ENCODE results near the gene CD177. TPM values are rescaled to one million over a fixed set of nuclear protein-coding genes. Genes with fewer than 3 reads are reported as not detected.
"Not testable (repeated sequence)": the region's sequence is repeated elsewhere in the genome, so short reads cannot be mapped to it uniquely, and the experiment has no call there.

CD177 gene
- total RNA-seq, 1 donor from 2014 or later, result 3.1 TPM

- ATAC-seq (no peak), DNase-seq (no peak)
- Histone ChIP-seq H3K4me1 (no peaks in the 10 kb centered on the region), H3K9me3 (no peaks in the 10 kb centered on the region), H3K27ac (no peak overlapping the region), H3K36me3 (no peaks in the 10 kb centered on the region), H3K27me3 (no peaks in the 10 kb centered on the region), H3K4me3 (no peak overlapping the region)
- intact Hi-C loops (cut with DNase I), result no loop called here
- TF ChIP-seq, protein P1, sequence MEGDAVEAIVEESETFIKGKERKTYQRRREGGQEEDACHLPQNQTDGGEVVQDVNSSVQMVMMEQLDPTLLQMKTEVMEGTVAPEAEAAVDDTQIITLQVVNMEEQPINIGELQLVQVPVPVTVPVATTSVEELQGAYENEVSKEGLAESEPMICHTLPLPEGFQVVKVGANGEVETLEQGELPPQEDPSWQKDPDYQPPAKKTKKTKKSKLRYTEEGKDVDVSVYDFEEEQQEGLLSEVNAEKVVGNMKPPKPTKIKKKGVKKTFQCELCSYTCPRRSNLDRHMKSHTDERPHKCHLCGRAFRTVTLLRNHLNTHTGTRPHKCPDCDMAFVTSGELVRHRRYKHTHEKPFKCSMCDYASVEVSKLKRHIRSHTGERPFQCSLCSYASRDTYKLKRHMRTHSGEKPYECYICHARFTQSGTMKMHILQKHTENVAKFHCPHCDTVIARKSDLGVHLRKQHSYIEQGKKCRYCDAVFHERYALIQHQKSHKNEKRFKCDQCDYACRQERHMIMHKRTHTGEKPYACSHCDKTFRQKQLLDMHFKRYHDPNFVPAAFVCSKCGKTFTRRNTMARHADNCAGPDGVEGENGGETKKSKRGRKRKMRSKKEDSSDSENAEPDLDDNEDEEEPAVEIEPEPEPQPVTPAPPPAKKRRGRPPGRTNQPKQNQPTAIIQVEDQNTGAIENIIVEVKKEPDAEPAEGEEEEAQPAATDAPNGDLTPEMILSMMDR (IDR thresholded peaks at IDR 0.05), result no peak
Observed at GRCh38 chr19:43329989-43330388, 23.5 kb upstream of the CD177 start.

DNA sequence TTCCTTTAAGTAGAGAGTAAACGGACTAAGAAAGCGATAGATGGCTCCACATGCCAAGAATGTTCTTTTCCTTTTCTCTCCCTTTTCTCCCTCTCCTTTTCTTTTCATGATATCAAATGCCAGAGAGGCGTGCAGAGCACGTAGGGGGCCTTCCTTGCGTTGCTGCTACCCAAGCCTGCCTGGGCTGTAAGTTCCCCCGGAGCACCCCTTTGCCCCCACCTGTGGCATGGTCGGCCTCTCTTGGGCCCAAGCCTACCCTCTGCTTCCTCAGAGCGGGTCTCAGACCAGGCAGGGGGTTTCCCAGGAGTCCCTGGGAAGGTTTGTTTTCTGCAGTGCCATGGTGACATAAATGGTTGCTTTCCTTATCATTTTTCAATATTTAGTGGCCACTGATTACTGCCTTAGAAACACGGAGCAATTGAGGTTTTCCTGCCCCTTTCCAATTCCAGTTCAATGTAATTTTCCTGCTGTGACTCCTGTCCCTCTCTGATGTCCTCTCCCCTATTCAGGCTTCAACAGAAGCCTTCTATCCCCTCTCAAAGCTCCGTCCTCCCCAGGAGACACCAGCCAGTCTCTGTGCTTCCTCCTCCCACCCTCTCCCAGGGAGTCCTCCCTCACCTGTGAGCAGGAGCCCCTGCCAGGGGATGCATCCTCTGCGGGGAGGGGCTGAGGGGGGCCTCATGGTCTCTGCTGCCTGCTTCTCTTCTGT lies 22.6 kb upstream of the CD177 start:
- Histone ChIP-seq H3K27ac (no peak overlapping the region), H3K4me1 (no peaks in the 10 kb centered on the region), H3K27me3 (no peaks in the 10 kb centered on the region), H3K4me3 (no peak overlapping the region), H3K9me3 (no peaks in the 10 kb centered on the region), H3K36me3 (no peaks in the 10 kb centered on the region)
- DNase-seq (no peak), ATAC-seq (no peak)
- TF ChIP-seq, protein P1 (IDR thresholded peaks at IDR 0.05), result no peak
- intact Hi-C loops (cut with DNase I), result no loop called here

DNA sequence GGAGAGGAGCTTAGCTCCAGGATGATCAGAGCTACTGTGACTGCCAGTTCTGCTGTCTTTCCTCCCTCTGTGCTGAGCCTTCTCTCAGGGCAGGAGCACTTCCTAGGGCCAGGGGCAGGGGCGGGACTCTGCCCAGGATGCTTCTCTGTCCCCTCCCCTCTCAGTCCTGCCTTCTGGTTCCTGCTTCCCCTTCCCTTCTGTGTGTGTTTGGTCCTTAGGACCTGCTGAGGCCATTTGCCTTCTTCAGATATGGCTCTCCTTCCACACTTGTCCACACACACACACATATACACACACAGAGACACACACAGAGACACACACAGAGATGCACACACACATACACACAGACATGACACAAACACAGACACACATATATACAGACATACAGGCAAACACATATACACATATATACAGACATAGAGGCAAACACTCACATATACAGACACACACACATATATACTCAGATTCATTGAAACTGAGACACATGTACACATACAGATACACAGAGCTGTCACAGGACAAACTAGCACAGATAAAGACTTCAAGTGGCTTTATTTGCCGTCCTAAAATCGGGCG lies 22.0 kb upstream of the CD177 start:
- no peaks in the 10 kb centered on the region for H3K9me3 ChIP-seq
- no peaks in the 10 kb centered on the region for H3K27me3 ChIP-seq
- H3K27ac ChIP-seq, result no peak overlapping the region
- DNase-seq (no peak), ATAC-seq (no peak)
- no peaks in the 10 kb centered on the region for H3K36me3 ChIP-seq
- TF ChIP-seq, protein P1 (IDR thresholded peaks at IDR 0.05), result no peak
- no peak overlapping the region for H3K4me3 ChIP-seq
- no peaks in the 10 kb centered on the region for H3K4me1 ChIP-seq
- intact Hi-C loops (cut with DNase I), result no loop called here

- TF ChIP-seq, protein P1 (IDR thresholded peaks at IDR 0.05), result no peak
- Histone ChIP-seq H3K4me1 (no peaks in the 10 kb centered on the region), H3K9me3 (no peaks in the 10 kb centered on the region), H3K27me3 (no peaks in the 10 kb centered on the region), H3K4me3 (no peak overlapping the region), H3K36me3 (no peaks in the 10 kb centered on the region), H3K27ac (no peak overlapping the region)
- intact Hi-C loops (cut with DNase I), result no loop called here
- DNase-seq (no peak), ATAC-seq (peak; percentile 16)
Observed at GRCh38 chr19:43332058-43332922, 21.2 kb upstream of the CD177 start.

- H3K27ac ChIP-seq; H3K9me3 ChIP-seq; H3K27me3 ChIP-seq; ATAC-seq; H3K36me3 ChIP-seq; H3K4me3 ChIP-seq; intact Hi-C loops (cut with DNase I); DNase-seq; H3K4me1 ChIP-seq: not testable (repeated sequence)
Observed at GRCh38 chr19:43336508-43336907, 17.0 kb upstream of the CD177 start.

DNA sequence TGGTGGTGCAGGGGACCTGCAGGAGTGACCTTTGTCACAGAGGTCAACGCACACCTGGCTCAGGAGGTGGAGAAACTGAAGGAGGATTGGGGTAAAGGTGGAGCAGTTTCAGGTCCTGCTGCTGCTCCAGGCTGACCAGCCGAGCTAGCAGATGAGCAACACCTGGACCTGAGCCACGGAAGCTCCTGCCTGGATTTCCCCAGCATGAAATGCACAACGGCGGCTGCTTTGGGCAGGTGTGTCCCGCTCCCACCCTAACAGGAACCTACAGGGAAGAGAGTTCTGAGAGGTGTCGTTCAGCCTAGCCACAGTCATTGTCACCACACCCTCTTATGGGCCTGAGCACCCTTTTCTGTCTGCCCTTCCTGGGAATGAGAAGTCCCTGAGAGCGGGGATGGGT lies 15.7 kb upstream of the CD177 start:
- intact Hi-C loops (cut with DNase I), result no loop called here
- Histone ChIP-seq H3K27me3 (peaks cover 5% of the 10 kb centered on the region), H3K36me3 (no peaks in the 10 kb centered on the region), H3K4me3 (no peak overlapping the region), H3K4me1 (no peaks in the 10 kb centered on the region), H3K9me3 (no peaks in the 10 kb centered on the region), H3K27ac (no peak overlapping the region)
- TF ChIP-seq, protein P1 (IDR thresholded peaks at IDR 0.05), result no peak
- DNase-seq (no peak), ATAC-seq (no peak)

Data from upper lobe of right lung (tissue), 1 donor.